GM19372 (cell line): ENCODE measurements around the gene PGM3.

Source experiments
- ATAC-seq: cut with Tn5 transposase; IDR thresholded peaks from one replicate; pipeline ENCODE4 v1.9.1; 2021; ENCODE audit warnings: mild to moderate bottlenecking, low read depth, moderate library complexity; ENCODE audit not compliant: unreplicated experiment

Gene PGM3

GRCh38 chr6:83125425-83125824 is 67.6 kb downstream of the PGM3 start:
- no peak for ATAC-seq

GRCh38 chr6:83124553-83124952 is 68.5 kb downstream of the PGM3 start:
- no peak for ATAC-seq

GRCh38 chr6:83119742-83120300 is 73.2 kb downstream of the PGM3 start:
- no peak for ATAC-seq

- no peak for ATAC-seq
Measured at GRCh38 chr6:83117802-83118201, 75.3 kb downstream of the PGM3 start.
